ENCODE data around the gene EPM2AIP1.
"Not testable (repeated sequence)": the region's sequence is repeated elsewhere in the genome, so short reads cannot be mapped to it uniquely, and the experiment has no call there.

EPM2AIP1 gene

GRCh38 chr3:36991923-36992805 lies 767 bp downstream of the EPM2AIP1 start:
- no peak for DNase-seq

DNA sequence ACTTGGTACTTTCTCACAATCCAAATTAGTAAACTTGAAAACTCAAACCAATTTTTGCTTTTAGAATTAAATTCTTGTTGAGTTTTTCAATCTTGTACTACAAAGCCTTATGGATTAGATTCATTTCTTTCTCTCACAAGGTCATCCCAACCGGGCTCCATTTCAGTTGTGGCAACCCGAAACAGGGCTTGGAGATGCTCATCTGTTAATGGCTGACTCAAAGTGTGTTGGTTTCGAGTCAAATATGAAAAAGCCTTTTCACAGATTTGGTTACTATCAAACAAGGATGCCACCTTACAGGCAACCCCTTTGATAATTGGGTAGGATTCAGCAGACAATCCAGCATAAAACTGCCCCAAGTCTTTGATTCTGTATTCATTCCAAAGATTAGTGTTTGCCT lies 1.8 kb downstream of the EPM2AIP1 start:
- no peak for DNase-seq

- DNase-seq, result no peak
Measured at GRCh38 chr3:36989568-36989967, 3.4 kb downstream of the EPM2AIP1 start.

GRCh38 chr3:36989005-36989404 lies 3.9 kb downstream of the EPM2AIP1 start:
- no peak for DNase-seq

DNA sequence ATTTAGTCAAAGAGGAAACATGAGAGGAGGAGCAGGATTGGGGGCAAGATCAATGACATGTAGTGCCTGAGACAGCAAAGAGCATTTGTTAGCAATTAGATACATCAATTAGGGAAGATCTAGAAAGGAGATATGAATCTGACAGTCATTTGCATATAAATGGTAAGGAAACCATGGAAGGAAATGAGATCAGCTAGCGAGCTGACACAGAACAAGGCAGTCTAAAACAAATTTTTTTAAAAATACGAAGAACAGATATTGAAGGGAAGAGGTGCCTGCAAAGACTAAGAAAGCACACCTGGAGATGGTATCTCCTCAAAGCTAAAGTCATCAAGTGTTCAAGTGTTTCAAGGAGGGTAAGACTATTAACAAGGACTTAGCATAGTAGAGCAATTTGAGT lies 4.6 kb downstream of the EPM2AIP1 start:
- DNase-seq, result no peak

- DNase-seq, result no peak
Measured at GRCh38 chr3:36981006-36981405, 11.9 kb downstream of the EPM2AIP1 start.

DNA sequence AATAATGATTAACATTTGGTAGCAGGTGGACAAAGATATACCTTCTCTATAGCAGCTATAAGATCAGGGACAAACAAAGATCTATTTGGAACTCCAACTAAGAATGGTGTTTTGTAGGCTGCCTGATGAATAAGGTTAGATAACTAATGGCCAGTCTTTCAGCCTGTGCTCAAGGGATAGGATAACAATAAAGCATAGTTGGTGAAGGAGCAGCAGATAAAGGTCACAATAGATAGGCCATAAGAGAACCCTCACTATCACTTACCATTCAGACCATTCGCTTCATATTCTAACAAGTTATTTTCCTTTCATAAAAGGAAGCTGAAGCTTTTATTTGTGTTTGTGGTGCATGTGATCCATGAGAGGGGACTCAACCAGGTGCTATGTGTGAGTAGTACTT lies 19.8 kb downstream of the EPM2AIP1 start:
- no peak for DNase-seq

GRCh38 chr3:36972163-36972562 lies 20.8 kb downstream of the EPM2AIP1 start:
- DNase-seq, result no peak

DNA sequence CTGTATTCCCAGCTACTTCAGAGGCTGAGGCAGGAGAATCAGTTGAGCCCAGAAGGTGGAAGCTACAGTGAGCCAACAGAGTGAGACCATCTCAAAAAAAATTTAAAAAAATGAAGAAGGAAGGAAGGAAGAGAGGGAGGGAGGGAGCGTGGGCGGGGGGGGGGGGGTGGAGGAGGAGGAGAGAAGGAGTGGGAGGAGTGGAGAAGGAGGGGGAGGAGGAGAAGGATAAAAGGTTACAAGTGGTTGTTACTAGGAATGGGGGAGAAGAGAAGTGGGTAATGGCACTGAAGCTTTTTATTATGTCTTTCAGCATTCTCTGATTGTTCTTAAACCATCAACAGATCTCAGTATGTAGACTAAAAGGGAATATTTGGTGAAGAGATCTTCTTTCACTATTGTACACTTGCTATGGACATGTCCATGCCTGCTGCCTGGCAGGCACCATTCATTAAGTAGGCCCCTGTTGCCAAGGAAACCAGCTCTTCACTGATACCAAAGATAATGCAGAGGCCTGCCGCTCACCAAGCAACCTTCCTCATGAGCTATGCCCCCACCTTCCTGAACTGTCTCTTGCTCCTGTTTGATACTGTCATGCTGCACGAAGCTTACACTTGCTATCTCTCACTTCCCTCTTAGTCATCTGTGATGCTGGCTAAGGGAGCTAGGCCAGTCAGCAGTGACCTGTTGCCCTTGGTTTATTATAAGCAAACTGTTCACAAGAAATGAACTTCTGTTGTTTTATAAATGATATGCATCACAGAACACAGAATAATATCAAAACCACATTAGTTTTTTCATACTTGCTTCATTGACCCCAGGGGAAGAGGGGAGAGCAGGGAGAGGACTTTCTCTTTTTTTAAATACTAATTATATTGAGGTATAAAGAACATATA lies 23.1 kb downstream of the EPM2AIP1 start:
- no peak for DNase-seq

DNA sequence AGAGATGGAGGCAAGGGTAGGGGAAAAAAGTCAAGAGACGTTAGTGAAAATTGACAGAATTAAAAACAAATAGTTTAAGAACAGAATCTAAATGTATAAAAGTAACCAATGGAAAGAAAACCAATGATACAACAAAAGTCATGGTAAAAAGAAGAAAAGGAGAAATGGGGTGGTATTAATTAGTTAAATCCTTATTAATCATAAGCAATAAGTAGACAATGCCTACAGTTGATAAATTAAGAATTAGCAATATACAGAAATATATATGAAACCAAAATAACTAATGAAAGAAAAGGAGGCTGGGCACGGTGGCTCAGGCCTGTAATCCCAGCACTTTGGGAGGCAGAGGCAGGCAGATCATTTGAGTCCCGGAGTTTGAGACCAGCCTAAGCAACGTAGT lies 23.8 kb downstream of the EPM2AIP1 start:
- DNase-seq, result no peak

DNA sequence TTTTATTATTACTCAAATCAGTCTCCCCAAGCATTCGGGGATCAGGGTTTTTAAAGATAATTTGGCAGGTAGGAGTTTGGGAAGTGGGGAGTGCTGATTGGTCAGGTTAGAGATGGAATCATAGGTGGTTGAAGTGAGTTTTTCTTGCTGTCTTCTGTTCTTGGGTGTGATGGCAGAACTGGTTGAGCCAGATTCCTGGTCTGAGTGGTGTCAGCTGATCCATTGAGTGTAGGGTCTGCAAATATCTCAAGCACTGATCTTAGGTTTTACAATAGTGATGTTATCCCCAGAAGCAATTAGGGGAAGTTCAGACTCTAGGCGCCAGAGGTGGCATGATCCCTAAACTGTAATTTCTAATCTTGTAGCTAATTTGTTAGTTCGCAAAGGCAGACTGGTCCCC lies 27.5 kb downstream of the EPM2AIP1 start:
- no peak for DNase-seq

DNA sequence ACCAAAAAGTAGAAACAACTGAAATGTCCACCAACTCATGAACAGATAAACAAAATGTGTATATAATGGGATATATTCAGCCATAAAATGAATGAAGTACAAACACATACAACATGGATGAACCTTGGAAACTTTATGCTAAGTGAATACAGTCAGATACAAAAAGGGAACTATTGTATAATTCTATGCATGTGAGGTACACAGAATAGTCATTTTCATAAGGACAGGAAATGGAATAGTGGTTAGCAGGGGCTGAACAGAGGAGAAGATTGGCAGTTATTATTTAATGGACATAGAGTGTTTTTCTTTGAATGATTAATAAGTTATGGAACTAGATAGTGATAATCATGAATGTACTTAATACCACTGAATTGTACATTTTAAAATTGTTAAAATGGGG lies 28.1 kb downstream of the EPM2AIP1 start:
- no peak for DNase-seq

DNA sequence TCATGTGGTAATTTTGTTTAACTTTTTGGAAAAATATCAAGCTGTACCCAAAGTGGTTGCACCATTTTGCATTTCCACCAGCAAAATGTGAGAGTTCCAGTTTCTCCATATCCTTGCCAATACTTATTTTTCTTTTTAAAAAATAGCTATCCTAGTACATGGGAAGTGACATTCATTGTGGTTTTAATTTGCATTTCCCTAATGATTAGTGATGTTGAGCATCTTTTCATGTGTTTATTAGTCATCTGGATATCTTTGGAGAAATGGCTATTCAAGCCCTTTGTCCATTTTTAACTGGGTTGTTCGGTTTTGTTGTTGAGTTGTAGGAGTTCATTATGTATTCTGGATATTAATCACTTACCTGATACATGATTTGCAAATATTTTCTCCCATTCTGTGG lies 28.6 kb downstream of the EPM2AIP1 start:
- DNase-seq, result no peak

DNA sequence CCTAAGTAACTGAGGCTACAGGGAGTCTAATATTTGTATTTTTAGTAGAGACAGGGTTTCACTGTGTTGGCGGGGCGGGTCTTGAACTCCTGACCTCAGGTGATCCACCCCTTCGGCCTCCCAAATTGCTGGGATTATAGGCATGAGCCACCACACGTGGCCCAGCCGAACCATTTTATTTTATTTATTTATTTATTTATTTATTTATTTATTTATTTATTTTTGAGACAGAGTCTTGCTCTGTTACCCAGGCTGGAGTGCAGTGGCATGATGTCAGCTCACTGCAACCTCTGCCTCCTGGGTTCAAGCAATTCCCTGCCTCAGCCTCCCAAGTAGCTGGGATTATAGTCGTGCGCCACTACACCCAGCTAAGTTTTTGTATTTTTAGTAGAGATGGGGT lies 29.9 kb downstream of the EPM2AIP1 start:
- not testable (repeated sequence) for DNase-seq

- no peak for DNase-seq
Measured at GRCh38 chr3:36960502-36960901, 32.4 kb downstream of the EPM2AIP1 start.

DNA sequence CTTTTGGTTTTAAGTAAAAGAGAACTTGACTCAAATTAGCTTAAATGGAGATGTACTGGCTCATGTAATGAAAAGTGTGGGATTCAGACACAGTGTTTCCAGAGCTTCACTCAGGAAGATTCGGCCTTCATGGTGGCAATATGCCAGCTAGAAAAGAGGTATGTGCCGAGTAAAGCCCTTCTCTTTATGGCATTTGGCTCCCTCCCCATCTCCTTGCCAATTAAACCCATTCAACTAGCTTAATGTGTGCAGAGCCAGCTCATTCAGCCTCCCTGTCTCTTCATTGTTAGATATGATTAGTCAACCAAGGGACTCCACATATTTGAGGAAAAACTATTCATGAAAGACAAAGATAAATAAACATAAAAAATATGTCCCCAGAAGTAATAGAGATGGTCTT lies 33.1 kb downstream of the EPM2AIP1 start:
- no peak for DNase-seq

DNA sequence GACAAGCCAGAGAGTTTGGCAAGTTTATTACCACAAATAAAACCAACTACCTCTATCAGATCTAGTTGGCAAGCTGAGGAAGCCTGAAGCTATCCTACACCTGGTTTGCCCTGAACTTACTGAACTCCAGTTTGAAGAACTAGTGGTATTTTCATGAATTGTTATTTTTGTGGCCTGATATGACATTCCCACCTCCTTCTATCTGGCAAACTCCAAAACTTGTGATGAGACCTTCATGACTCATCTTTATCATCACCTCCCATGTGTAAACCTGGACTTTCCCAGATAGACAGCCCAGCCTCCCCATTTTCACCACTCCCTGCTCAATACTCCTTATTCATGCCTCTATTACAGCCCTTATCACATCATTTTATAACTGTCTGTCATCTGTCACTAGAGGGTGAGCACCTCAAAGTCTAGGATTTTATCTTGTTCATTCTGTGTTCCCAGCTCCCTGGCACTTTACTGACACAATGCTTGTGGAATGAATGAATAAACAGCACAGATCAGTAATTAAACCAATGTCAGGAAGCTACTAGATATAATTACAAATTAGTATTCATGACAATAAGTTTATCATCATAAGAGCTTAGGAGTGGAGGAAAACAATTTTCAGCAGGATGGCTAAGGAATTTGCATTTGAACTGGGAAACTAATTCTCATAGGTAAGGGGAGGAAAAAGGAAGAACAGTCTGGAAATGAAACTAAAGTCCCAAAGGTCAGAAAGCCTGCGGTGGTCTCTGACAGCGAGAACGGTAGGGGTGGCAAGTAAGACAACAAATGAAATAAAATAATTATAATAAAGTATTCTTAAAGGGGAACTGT lies 34.9 kb downstream of the EPM2AIP1 start:
- no peak for DNase-seq

DNA sequence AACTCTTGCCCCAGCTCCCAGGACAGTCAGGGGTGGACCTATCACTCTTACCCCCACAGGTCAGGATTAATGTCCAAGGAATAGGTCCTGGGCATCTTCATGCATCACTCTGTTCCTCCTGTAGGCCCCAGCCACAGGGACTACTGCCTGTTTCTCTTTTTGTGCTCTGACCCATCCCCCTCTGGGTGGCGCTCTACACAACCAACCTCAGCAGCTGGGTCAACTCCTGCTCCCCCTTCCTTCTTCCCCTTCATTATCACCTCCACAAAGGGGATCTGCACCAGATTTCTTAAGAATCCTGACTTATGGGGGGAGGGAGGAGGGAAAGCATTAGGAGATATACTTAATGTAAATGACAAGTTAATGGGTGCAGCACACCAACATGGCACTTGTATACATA lies 35.9 kb downstream of the EPM2AIP1 start:
- no peak for DNase-seq

GRCh38 chr3:36956155-36956554 lies 36.8 kb downstream of the EPM2AIP1 start:
- DNase-seq, result no peak

DNA sequence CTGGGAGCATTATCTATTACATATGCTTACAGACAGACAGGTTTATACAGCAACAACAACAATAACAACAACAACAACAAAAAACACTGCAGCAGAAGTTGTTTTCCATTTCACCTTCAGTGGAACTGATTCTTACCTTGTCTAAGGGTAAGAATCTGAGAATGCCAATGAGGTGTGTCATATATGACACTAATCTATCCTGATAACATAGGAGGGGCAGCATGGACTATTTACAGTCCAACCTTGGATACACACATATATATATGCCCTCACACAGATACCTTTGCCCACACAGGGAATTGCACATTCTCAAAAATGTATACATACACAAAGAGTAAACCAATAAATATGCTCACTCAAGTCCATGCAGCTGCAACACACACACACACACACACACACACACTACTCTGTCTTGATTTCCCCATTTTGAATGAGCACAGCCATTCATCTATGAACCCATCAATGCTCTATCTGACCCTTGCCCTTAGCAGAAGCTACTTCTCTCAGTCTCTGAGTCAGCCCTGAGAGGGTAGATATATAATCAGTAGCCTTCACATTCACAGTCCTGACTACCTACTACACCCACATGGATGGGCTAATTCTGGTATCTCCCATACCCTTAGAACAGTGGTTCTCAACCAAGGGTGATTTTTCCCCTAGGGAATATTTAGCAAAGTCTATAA lies 38.3 kb downstream of the EPM2AIP1 start:
- DNase-seq, result no peak

GRCh38 chr3:36947814-36948213 lies 45.1 kb downstream of the EPM2AIP1 start:
- DNase-seq, result not testable (repeated sequence)

DNA sequence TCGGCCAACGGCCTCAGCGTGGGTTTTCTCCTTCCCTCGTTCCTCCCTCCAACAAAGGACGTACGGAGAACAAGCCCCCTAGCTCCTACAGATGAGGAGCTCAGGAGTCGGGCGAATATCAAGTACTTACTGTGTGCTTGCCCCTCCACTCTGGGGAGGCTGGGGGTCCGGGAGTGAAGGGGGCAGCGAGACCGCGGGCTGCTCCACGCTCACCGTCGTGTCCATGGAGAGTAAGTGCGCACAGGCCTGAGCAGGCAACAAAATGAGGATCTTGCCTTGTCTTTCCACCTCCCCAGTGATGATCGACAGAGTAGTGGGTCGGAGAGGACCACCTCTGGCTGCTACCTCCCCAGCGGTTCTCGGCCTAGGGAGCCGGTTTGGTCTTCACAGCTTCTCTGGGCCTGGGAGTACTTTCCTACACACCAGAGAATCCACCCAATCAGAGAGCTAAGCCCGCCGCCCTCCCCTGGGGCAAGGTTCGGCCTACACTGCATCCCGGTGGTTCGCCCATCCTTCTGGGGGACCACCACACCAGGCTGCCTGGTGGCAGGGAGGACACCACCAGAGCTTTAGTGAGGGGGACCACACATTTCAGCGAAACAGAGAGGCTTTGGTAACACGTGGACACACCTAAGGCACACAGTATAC lies 47.5 kb downstream of the EPM2AIP1 start:
- no peak for DNase-seq

Measured in left hindlimb (tissue), 1 donor.